HG03521 (cell line): ENCODE results near the gene MAST2.
A peak's percentile ranks its signal among the peaks of the same experiment; 100 is the strongest.
"Not testable (repeated sequence)": the region's sequence is repeated elsewhere in the genome, so short reads cannot be mapped to it uniquely, and the experiment has no call there.

Source experiments
- ATAC-seq: cut with Tn5 transposase; IDR thresholded peaks from one replicate; pipeline ENCODE4 v1.9.1; 2021; ENCODE audit warnings: mild to moderate bottlenecking, moderate library complexity; ENCODE audit not compliant: unreplicated experiment

Gene MAST2

GRCh38 chr1:45809761-45810160 is 6.3 kb downstream of the MAST2 start:
- ATAC-seq, result no peak

- no peak for ATAC-seq
Measured at GRCh38 chr1:45814776-45815175, 11.4 kb downstream of the MAST2 start.

GRCh38 chr1:45815667-45816458 is 12.5 kb downstream of the MAST2 start:
- ATAC-seq, result no peak

GRCh38 chr1:45820173-45820572 is 16.8 kb downstream of the MAST2 start:
- no peak for ATAC-seq

GRCh38 chr1:45820788-45821187 is 17.4 kb downstream of the MAST2 start:
- ATAC-seq, result no peak

GRCh38 chr1:45822644-45823043 is 19.2 kb downstream of the MAST2 start:
- ATAC-seq, result no peak

- no peak for ATAC-seq
Measured at GRCh38 chr1:45824607-45825006, 21.2 kb downstream of the MAST2 start.

GRCh38 chr1:45827256-45827655 is 23.8 kb downstream of the MAST2 start:
- ATAC-seq, result no peak

GRCh38 chr1:45828841-45829240 is 25.4 kb downstream of the MAST2 start:
- ATAC-seq, result no peak

GRCh38 chr1:45833361-45833760 is 29.9 kb downstream of the MAST2 start:
- no peak for ATAC-seq

- ATAC-seq, result no peak
Measured at GRCh38 chr1:45834689-45835088, 31.3 kb downstream of the MAST2 start.

- ATAC-seq, result no peak
Measured at GRCh38 chr1:45836451-45836850, 33.0 kb downstream of the MAST2 start.

GRCh38 chr1:45836861-45837260 is 33.4 kb downstream of the MAST2 start:
- ATAC-seq, result not testable (repeated sequence)

- not testable (repeated sequence) for ATAC-seq
Measured at GRCh38 chr1:45838322-45838721, 34.9 kb downstream of the MAST2 start.

GRCh38 chr1:45840704-45841103 is 37.3 kb downstream of the MAST2 start:
- peak; percentile 35 for ATAC-seq

- no peak for ATAC-seq
Measured at GRCh38 chr1:45842786-45843185, 39.4 kb downstream of the MAST2 start.

- ATAC-seq, result no peak
Measured at GRCh38 chr1:45843474-45843905, 40.1 kb downstream of the MAST2 start.

GRCh38 chr1:45844000-45844399 is 40.6 kb downstream of the MAST2 start:
- ATAC-seq, result not testable (repeated sequence)

GRCh38 chr1:45846931-45847330 is 43.5 kb downstream of the MAST2 start:
- no peak for ATAC-seq

- no peak for ATAC-seq
Measured at GRCh38 chr1:45848097-45848496, 44.7 kb downstream of the MAST2 start.

GRCh38 chr1:45848714-45849113 is 45.3 kb downstream of the MAST2 start:
- no peak for ATAC-seq

GRCh38 chr1:45850017-45850416 is 46.6 kb downstream of the MAST2 start:
- ATAC-seq, result no peak

- no peak for ATAC-seq
Measured at GRCh38 chr1:45854724-45855123, 51.3 kb downstream of the MAST2 start.
